Mammary epithelial cell (primary cell): ENCODE measurements around the gene GTF2A2.

Source experiments
- CTCF ChIP-seq, 2 donors: IDR thresholded peaks in 1 of 2; conservative IDR thresholded peaks in 1 of 2; 2 replicates each; pipeline ENCODE4 v1.5.1; 2011 to 2012; ENCODE audit warnings: inconsistent platforms in 2 of 2, low read length in 2 of 2, mild to moderate bottlenecking in 2 of 2, control low read depth in 1 of 2, low read depth in 1 of 2; ENCODE audit not compliant: insufficient read depth in 1 of 2; ENCODE audit errors: extremely low read depth in 1 of 2
- EZH2 ChIP-seq: IDR thresholded peaks from 2 replicates; pipeline ENCODE4 v1.6.1; 2012; ENCODE audit warnings: low read length, inconsistent platforms, borderline replicate concordance

GRCh38 chr15:59591356-59591755 lies 66.0 kb downstream of the GTF2A2 start:
- TF ChIP-seq CTCF (conservative IDR thresholded peaks at IDR 0.05 in 1 of 2, IDR thresholded peaks at IDR 0.05 in 1 of 2; ENCODE audit: extremely low read depth in 1 of 2, insufficient read depth in 1 of 2, low read depth in 1 of 2, low read length in 2 of 2) (no peak), EZH2 (no peak)
